Endothelial cell of umbilical vein (primary cell): ENCODE results near the gene SPEM1.

Source experiments
- EZH2 ChIP-seq: IDR thresholded peaks from 2 replicates; pipeline ENCODE4 v1.6.1; 2012; ENCODE audit warnings: borderline replicate concordance, low read depth, mild to moderate bottlenecking, moderate library complexity, low read length, inconsistent platforms; ENCODE audit not compliant: severe bottlenecking
- GATA2 ChIP-seq: IDR thresholded peaks from 2 replicates; pipeline ENCODE4 v1.7.0; 2011; ENCODE audit warnings: low read depth, mild to moderate bottlenecking, moderate library complexity, mixed read lengths, low read length; ENCODE audit not compliant: insufficient read length, insufficient read depth
- JUN ChIP-seq: IDR thresholded peaks from 2 replicates; pipeline ENCODE4 v1.6.1; 2011; ENCODE audit warnings: borderline replicate concordance, low read depth; ENCODE audit not compliant: insufficient read length, insufficient read depth
- MYC ChIP-seq: IDR thresholded peaks from one replicate; pipeline ENCODE4 v1.6.1; 2011; ENCODE audit warnings: mild to moderate bottlenecking, low read depth, low read length
- POLR2A ChIP-seq: IDR thresholded peaks from 2 replicates; pipeline ENCODE4 v1.6.1; 2012; ENCODE audit warnings: low read depth, mild to moderate bottlenecking, control low read depth, low read length
- POLR2AphosphoS5 ChIP-seq: IDR thresholded peaks from 2 replicates; pipeline ENCODE4 v1.6.1; 2012; ENCODE audit warnings: low read depth, mild to moderate bottlenecking, control low read depth, low read length, moderate library complexity; ENCODE audit not compliant: insufficient read depth
- TF ChIP-seq, protein P1 (sequence below), 2 donors: IDR thresholded peaks; 1 replicate in 1 of 2; 2 replicates in 1 of 2; pipeline ENCODE4 v1.5.1; 2011; ENCODE audit warnings: low read length in 2 of 2, mild to moderate bottlenecking in 2 of 2, moderate library complexity in 2 of 2, control low read depth in 1 of 2, inconsistent platforms in 1 of 2, low read depth in 1 of 2; ENCODE audit not compliant: insufficient read depth in 1 of 2; ENCODE audit errors: extremely low read depth in 1 of 2
- TF ChIP-seq, protein P2 (sequence below): IDR thresholded peaks from 2 replicates; pipeline ENCODE4 v1.6.1; 2011; ENCODE audit not compliant: insufficient read depth, insufficient read length

DNA sequence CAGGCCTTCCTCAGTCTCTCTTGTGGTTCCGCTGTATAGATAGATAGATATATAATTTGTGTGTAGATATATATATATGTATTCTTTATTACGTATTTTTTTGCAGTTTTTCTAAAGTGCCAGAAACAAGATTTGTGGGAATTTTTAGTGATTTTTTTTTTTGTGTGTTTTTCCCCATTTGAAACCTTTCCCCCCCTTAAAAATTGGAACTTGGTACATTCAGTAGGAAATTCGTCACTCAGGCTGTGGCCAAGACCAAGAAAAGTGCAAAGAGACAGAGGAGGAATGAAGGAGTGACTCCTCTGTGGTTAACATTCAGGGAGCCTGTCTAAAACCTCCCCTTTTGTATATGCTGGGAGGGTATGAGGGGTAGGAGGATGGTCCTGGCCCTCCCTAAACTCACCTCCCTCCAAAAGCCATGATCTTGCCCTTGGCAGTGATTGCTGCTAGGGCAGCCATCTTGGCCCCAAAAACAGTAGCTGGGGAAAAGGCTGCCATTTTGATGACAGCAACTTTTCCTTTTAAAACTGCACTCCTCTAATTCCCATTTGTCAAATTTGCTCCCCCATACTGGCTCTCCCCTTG, 39.9 kb downstream of the SPEM1 start:
- TF ChIP-seq, protein P1, sequence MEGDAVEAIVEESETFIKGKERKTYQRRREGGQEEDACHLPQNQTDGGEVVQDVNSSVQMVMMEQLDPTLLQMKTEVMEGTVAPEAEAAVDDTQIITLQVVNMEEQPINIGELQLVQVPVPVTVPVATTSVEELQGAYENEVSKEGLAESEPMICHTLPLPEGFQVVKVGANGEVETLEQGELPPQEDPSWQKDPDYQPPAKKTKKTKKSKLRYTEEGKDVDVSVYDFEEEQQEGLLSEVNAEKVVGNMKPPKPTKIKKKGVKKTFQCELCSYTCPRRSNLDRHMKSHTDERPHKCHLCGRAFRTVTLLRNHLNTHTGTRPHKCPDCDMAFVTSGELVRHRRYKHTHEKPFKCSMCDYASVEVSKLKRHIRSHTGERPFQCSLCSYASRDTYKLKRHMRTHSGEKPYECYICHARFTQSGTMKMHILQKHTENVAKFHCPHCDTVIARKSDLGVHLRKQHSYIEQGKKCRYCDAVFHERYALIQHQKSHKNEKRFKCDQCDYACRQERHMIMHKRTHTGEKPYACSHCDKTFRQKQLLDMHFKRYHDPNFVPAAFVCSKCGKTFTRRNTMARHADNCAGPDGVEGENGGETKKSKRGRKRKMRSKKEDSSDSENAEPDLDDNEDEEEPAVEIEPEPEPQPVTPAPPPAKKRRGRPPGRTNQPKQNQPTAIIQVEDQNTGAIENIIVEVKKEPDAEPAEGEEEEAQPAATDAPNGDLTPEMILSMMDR (IDR thresholded peaks at IDR 0.05; ENCODE audit: extremely low read depth in 1 of 2, insufficient read depth in 1 of 2, low read depth in 1 of 2, low read length in 2 of 2), result no peak
- no peak for TF ChIP-seq POLR2A
- TF ChIP-seq EZH2, result no peak
- no peak for TF ChIP-seq JUN
- TF ChIP-seq POLR2AphosphoS5, result no peak
- no peak for TF ChIP-seq MYC
- TF ChIP-seq, protein P2, sequence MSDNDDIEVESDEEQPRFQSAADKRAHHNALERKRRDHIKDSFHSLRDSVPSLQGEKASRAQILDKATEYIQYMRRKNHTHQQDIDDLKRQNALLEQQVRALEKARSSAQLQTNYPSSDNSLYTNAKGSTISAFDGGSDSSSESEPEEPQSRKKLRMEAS, result no peak
- TF ChIP-seq GATA2, result no peak
